Breast epithelium (tissue), 3 donors: ENCODE measurements around the gene OR2G2.
A peak's percentile ranks its signal among the peaks of the same experiment; 100 is the strongest.

ENCODE experiments used
- POLR2A ChIP-seq: fragments of 450-650 bp; IDR thresholded peaks from one replicate; pipeline ENCODE4 v1.6.1; 2016; ENCODE audit warnings: antibody characterized with exemption, mild to moderate bottlenecking, moderate library complexity
- POLR2AphosphoS5 ChIP-seq, 3 donors: sonication (generic); formaldehyde crosslinking; IDR thresholded peaks; one replicate each; pipeline ENCODE4 v1.6.1; 2017; ENCODE audit warnings: antibody characterized with exemption in 3 of 3
- TF ChIP-seq, protein P1 (sequence below), 3 donors: fragments of 450-650 bp; IDR thresholded peaks; one replicate each; pipeline ENCODE4 v1.5.1; 2016 to 2017; ENCODE audit warnings: antibody characterized with exemption in 3 of 3, mild to moderate bottlenecking in 3 of 3, moderate library complexity in 3 of 3

- TF ChIP-seq, protein P1, sequence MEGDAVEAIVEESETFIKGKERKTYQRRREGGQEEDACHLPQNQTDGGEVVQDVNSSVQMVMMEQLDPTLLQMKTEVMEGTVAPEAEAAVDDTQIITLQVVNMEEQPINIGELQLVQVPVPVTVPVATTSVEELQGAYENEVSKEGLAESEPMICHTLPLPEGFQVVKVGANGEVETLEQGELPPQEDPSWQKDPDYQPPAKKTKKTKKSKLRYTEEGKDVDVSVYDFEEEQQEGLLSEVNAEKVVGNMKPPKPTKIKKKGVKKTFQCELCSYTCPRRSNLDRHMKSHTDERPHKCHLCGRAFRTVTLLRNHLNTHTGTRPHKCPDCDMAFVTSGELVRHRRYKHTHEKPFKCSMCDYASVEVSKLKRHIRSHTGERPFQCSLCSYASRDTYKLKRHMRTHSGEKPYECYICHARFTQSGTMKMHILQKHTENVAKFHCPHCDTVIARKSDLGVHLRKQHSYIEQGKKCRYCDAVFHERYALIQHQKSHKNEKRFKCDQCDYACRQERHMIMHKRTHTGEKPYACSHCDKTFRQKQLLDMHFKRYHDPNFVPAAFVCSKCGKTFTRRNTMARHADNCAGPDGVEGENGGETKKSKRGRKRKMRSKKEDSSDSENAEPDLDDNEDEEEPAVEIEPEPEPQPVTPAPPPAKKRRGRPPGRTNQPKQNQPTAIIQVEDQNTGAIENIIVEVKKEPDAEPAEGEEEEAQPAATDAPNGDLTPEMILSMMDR (IDR thresholded peaks at IDR 0.05), result peak in 1 of 3 donors; percentile 21
- TF ChIP-seq POLR2AphosphoS5 (IDR thresholded peaks at IDR 0.05) (no peak), POLR2A (no peak)
These were observed 11.6 kb upstream of the OR2G2 start for GRCh38 chr1:247576514-247576913.
